Endometrium (tissue), 2 donors: ENCODE data around the gene APBA1.

ENCODE experiments used
- FAIRE-seq: peaks from 2 replicates; lab custom pipeline; 2012; peaks lifted over from hg19 to GRCh38; lab: Jason Lieb, UNC
- donor health status: control.
- donor health status: control.

Gene APBA1

DNA sequence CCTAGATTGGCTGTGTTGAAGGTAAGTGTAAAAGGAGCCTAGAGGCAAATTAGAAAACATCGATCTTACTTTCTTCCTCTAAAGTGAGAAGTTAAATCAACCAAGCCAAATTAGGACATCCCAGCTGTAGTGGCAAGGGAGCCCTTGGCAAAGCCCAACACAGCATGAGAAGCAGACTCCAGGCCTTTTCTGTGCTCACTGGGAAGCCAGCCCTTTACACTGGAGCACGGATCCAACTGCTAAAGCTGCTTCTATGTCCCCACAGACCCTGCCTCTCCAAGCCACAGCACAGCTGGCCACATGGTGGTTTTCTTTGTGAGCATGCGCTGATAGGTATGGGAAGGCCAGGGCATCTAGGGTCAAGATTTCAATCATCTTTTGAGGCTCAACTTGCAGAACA lies 94.1 kb downstream of the APBA1 start:
- no peak for FAIRE-seq

DNA sequence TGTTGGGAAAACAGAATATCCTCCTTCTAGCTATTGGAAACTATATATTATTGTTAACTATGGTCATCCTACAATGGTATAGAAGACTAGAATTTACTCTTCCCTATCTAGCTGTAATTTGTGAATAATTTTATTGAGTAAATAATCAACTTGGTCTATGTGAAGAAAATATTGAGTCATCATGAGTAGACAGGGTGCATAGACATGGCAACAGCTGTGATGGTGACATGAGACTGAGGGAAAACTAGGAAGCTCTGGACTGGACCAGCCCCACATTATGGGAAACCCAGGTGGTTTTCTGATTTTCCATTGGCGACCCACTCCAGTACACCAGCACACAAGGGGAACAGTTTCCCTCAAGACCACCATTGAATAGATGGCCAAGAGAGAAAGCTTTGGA lies 95.0 kb downstream of the APBA1 start:
- no peak for FAIRE-seq

- no peak for FAIRE-seq
Measured at GRCh38 chr9:69574057-69574456, 98.1 kb downstream of the APBA1 start.

GRCh38 chr9:69573651-69574050 lies 98.5 kb downstream of the APBA1 start:
- FAIRE-seq: no peak

- no peak for FAIRE-seq
Measured at GRCh38 chr9:69572611-69573010, 99.6 kb downstream of the APBA1 start.

DNA sequence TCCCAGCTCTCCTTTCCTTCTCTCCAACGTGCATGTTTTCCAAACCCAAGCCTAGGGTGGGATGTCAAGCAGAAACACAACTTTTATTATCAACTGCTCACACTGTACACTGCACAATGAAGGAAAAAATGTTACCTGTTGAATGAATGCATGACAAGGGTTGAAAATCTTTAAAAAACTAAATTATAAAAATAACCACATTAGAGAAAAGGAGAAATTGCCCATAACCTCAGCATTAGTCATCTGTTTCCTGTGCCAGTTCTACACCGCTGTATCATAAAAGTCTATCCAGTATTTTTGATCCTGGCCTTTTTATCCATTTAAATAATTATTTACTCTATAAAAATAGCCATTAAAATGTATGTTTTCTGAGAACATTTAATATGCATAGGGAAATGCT lies 101.1 kb downstream of the APBA1 start:
- no peak for FAIRE-seq

DNA sequence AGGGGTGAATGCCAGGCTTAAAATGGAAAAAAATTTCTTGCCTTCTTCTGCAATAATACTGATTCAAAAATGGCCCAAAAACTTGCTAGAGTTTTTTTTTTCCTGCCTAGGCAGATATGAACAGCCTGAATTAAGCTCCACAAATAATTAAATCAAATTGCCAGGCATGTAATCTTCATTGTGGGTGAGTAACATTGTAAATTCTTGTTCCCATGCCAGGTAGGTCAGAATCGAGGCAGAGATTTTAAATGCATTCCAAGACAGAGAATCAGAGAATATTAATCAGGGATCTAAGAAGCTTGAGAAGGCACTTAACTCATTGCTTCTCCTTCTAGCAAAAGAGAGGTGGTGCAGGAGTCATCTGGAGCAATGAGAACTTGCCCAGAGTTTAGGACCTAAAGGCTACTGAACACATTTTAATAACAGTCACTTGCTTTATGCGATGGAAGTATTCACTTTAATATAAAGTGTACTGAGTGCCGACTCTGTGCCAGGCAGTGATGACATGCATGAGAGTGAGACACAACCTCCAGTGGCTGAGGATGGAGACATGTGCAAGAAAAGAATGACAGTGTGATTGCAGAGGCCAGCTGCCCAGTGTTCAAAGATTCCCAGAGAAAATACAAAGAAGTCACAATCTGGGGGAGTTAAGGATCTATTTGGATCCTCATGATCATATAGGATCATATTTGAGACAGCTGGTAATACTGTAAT lies 102.3 kb downstream of the APBA1 start:
- peak; percentile 21 for FAIRE-seq

GRCh38 chr9:69564557-69564956 lies 107.6 kb downstream of the APBA1 start:
- no peak for FAIRE-seq

DNA sequence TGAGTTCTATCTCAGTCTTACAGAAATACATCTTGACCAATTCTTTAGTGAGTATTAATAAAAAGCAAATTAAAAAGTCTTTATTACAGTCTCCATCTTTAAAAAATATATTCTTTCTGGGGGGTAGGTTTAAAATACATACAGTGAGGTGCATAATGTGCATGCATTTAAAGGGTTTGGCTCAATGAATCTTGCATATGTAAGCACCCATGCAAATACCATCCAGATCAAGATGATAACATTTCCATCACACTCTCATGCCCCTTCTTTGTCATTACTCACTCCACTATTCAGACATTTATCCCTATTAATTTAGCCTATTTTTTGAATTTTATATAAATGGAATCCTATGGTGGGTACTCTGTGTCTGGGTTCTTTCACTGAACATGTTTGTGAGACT lies 113.0 kb downstream of the APBA1 start:
- FAIRE-seq: no peak

- no peak for FAIRE-seq
Measured at GRCh38 chr9:69556707-69557106, 115.5 kb downstream of the APBA1 start.

GRCh38 chr9:69555802-69556201 lies 116.4 kb downstream of the APBA1 start:
- FAIRE-seq: no peak

DNA sequence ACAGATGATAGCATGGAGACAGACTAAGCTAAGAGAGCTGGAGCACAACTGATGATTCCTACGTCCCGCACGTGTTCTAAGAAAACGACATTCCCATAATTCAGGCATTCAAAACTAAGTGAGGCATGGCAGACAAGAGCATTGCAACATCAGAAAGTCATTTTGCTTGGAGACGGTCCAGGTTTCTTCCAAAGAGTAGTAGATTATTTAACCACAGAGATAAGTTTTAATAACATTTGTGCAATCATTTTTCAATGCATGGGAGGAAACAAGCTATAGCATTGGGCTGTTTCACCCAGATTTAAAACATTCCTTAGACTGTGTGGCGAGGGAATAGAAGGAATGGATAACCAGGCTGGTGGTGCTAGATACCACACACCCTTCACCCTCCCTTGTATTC lies 117.2 kb downstream of the APBA1 start:
- FAIRE-seq: no peak

DNA sequence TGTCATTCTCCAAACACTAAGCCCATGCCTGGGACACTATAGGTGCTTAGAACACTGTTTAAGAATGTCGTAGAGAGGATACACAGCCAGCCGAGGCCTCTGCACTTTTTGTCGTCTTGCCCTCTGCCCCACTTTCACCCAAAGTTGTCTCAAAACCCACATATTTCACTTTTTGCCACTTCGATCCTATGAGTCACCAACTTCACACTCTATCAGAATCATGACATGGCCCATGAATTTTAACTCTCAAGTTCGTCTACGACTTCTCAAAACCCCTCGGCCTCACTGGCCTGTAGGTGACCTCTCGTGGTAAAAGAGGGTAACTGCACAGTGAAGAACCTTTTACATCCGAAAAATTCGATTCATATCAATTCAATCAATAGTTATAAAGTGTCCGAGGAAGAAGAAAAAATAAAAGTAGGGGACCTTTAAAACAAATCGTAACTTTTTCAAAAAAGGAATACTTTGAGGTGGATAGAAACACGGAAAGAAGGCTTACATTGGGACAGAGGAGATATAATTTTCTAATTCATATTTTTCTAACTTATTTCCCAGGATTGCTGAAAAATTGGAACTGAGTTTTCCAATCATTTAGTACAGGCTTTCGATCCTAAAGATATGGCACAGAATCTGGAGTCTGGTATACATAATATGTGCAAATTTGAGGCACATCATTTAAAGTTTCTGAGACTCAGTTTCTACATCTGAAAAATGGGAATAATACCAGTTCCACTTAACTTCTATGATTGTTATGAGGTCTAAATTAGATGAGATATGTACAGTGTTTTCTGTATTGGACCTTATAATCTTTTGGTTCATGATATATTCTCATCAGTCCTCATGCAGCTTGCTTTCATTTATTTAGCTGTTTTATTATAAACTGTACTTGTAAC lies 122.6 kb downstream of the APBA1 start:
- peak; percentile 21 for FAIRE-seq

DNA sequence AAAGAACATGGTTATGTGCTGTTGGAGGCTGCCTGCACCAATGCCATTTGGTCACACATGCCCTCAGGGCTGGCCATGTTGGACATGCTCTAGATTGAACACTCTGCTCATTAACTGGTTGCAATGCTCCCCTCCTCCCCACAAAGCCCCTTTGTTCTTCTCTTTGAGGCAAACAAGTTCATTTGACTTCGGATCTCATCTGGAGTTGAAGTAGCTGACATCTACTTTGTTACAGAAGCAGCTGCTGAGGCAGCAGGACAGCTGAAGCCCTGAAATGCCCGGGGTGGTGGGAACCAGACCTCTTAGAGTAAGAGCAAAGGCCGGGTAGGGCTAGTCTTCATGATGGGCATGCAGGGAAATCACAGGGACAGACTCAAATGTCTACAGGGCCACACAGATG lies 123.5 kb downstream of the APBA1 start:
- FAIRE-seq: no peak

DNA sequence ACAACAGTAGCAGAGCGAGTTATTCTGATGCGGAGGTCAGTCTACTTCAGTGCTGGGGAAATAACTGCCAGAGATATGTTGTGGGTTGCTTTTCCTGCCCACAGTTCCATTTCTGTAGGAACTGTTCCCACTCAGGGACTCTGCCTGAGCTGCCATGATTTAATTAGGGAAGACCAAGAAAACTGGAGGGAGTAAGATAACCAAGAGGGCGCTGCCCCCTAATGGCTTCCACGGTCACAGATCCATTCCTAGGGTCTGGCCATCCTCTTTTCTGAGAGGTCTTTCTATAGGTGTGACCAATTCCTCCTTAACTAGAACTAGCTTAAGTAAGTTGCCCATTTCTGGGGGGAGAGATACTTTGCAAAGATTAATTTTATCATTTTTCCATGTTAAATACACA lies 125.9 kb downstream of the APBA1 start:
- no peak for FAIRE-seq

DNA sequence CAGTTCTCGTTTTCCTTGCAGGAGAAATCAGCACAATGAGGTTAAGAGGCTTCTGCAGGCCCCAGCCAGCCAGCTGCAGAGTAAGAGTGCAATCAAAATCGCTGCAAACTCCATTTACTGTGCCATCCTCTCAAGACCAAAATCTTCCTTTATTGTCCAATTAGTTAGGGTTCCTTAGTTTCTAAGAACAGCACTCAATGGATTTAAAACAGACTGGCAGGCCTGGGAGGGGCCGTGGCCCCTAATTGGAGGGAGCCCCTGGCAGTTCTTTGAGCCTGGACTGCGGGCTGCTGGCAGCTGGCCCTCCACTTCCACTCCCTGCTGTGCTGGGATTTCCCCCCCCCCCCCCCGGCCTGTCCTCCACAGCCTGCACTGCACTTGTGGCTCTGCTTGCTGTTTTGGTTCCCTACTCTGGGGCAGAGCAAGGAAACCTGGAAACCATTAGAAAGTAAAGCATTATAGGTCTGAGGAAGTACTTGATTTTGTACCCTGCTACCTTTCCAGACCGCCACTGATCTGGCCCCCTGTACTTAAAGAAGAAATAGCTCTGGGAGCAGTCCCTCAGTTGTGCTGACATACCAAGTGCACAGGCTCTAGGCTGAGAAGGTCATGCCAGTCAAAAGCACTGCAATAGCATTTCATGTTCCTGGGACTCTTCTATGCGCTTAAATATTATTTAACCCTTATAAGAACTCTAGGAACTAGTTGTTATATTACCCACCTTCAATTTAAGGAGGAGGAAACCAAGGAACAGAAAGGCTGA lies 129.0 kb downstream of the APBA1 start:
- no peak for FAIRE-seq

- no peak for FAIRE-seq
Measured at GRCh38 chr9:69542058-69542457, 130.1 kb downstream of the APBA1 start.

- peak; percentile 15 for FAIRE-seq
Measured at GRCh38 chr9:69535911-69536310, 136.3 kb downstream of the APBA1 start.

DNA sequence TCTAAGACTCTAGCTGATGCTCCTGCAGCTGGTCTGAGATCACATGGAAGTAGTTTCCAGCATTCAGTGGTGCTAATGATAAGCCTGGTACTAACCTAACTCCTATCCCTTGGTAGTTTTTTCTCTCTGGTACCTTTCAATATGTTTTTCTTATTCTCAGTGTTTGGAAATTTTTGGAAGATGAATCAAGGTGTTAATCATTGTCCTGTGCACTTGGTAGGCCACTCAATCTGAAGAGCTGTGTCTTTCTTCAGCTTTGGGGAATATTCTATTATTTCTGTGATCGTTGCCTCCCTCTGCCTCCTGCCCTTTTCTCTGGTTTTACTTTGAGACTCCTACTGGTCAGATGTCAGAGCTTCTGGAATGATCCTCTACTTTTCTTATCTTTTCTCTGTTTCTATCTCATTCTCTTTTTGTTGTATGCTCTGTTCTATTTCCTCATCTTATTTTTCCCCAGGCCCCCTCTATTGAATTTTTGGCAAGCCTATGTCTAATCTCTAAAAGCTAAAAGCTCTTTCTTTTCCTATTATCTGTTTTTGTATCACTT lies 136.8 kb downstream of the APBA1 start:
- FAIRE-seq: no peak

- FAIRE-seq: no peak
Measured at GRCh38 chr9:69532396-69532795, 139.8 kb downstream of the APBA1 start.

GRCh38 chr9:69527454-69527853 lies 144.7 kb downstream of the APBA1 start:
- no peak for FAIRE-seq

- no peak for FAIRE-seq
Measured at GRCh38 chr9:69526699-69527098, 145.5 kb downstream of the APBA1 start.
